Measurements from ENCODE around the gene MTA2. TPM values are rescaled to one million over a fixed set of nuclear protein-coding genes. Genes with fewer than 3 reads are reported as not detected.
A peak's percentile ranks its signal among the peaks of the same experiment; 100 is the strongest.
"Not testable (repeated sequence)": the region's sequence is repeated elsewhere in the genome, so short reads cannot be mapped to it uniquely, and the experiment has no call there.

The MTA2 gene
- total RNA-seq = 91.6 and 107 TPM in 2 replicates
- long read RNA-seq = 0 reads

GRCh38 chr11:62601372-62602140, at the start of gene MTA2:
TSS of gene MTA2 (minus strand) at chr11:62601865. CDS start at chr11:62601450, 415 bp downstream.
- DNase-seq (ENCODE audit: extremely low spot score, unreplicated experiment) = peak; percentile 100
- H3K27ac Mint-ChIP-seq (ENCODE audit: unreplicated experiment) = peak within 1 kb of the TSS; percentile 96
- no peak for TF ChIP-seq CTCF (IDR thresholded peaks at IDR 0.05)
- peaks cover 32% of the 10 kb centered on the region for H3K4me1 Mint-ChIP-seq (ENCODE audit: unreplicated experiment)
- peak within 1 kb of the TSS; percentile 84 for H3K4me3 Mint-ChIP-seq (ENCODE audit: unreplicated experiment)
- peaks cover 34% of the 10 kb centered on the region for H3K36me3 Mint-ChIP-seq (ENCODE audit: unreplicated experiment)
- no peaks in the 10 kb centered on the region for H3K9me3 Mint-ChIP-seq (ENCODE audit: unreplicated experiment)
- no peaks in the 10 kb centered on the region for H3K27me3 Mint-ChIP-seq (ENCODE audit: unreplicated experiment)

- not testable (repeated sequence) for H3K9me3 Mint-ChIP-seq (ENCODE audit: unreplicated experiment); H3K27me3 Mint-ChIP-seq (ENCODE audit: unreplicated experiment); H3K36me3 Mint-ChIP-seq (ENCODE audit: unreplicated experiment); DNase-seq (ENCODE audit: extremely low spot score, unreplicated experiment); H3K27ac Mint-ChIP-seq (ENCODE audit: unreplicated experiment); H3K4me3 Mint-ChIP-seq (ENCODE audit: unreplicated experiment)
- peaks cover 28% of the 10 kb centered on the region for H3K4me1 Mint-ChIP-seq (ENCODE audit: unreplicated experiment)
These were observed 48.6 kb upstream of the MTA2 start for GRCh38 chr11:62650283-62650682.

GRCh38 chr11:62649486-62649885, 47.8 kb upstream of the MTA2 start:
- Mint-ChIP-seq H3K4me1 (ENCODE audit: unreplicated experiment) (peaks cover 33% of the 10 kb centered on the region), H3K9me3 (ENCODE audit: unreplicated experiment) (no peaks in the 10 kb centered on the region), H3K27ac (ENCODE audit: unreplicated experiment) (no peak overlapping the region), H3K36me3 (ENCODE audit: unreplicated experiment) (peaks cover 7% of the 10 kb centered on the region), H3K27me3 (ENCODE audit: unreplicated experiment) (no peaks in the 10 kb centered on the region), H3K4me3 (ENCODE audit: unreplicated experiment) (no peak overlapping the region)
- TF ChIP-seq CTCF (IDR thresholded peaks at IDR 0.05) = no peak
- DNase-seq (ENCODE audit: extremely low spot score, unreplicated experiment) = no peak

- no peak overlapping the region for H3K27ac Mint-ChIP-seq (ENCODE audit: unreplicated experiment)
- H3K36me3 Mint-ChIP-seq (ENCODE audit: unreplicated experiment) = peaks cover 7% of the 10 kb centered on the region
- no peaks in the 10 kb centered on the region for H3K9me3 Mint-ChIP-seq (ENCODE audit: unreplicated experiment)
- no peak for TF ChIP-seq CTCF (IDR thresholded peaks at IDR 0.05)
- no peak overlapping the region for H3K4me3 Mint-ChIP-seq (ENCODE audit: unreplicated experiment)
- DNase-seq (ENCODE audit: extremely low spot score, unreplicated experiment) = no peak
- no peaks in the 10 kb centered on the region for H3K27me3 Mint-ChIP-seq (ENCODE audit: unreplicated experiment)
- H3K4me1 Mint-ChIP-seq (ENCODE audit: unreplicated experiment) = peaks cover 30% of the 10 kb centered on the region
These were observed 47.3 kb upstream of the MTA2 start for GRCh38 chr11:62648967-62649364.

GRCh38 chr11:62648185-62648966, 46.7 kb upstream of the MTA2 start:
- H3K9me3 Mint-ChIP-seq (ENCODE audit: unreplicated experiment) = no peaks in the 10 kb centered on the region
- no peak for TF ChIP-seq CTCF (IDR thresholded peaks at IDR 0.05)
- peaks cover 27% of the 10 kb centered on the region for H3K4me1 Mint-ChIP-seq (ENCODE audit: unreplicated experiment)
- no peaks in the 10 kb centered on the region for H3K27me3 Mint-ChIP-seq (ENCODE audit: unreplicated experiment)
- H3K4me3 Mint-ChIP-seq (ENCODE audit: unreplicated experiment) = no peak overlapping the region
- no peak overlapping the region for H3K27ac Mint-ChIP-seq (ENCODE audit: unreplicated experiment)
- DNase-seq (ENCODE audit: extremely low spot score, unreplicated experiment) = no peak
- H3K36me3 Mint-ChIP-seq (ENCODE audit: unreplicated experiment) = peaks cover 7% of the 10 kb centered on the region

Measured in osteocyte (in vitro differentiated cells).